A673 (cell line): Measurements from ENCODE around the gene TENT5C. TPM values are rescaled to one million over a fixed set of nuclear protein-coding genes. Genes with fewer than 3 reads are reported as not detected.

Experiments used
- BruUV-seq: library from RNA; stranded (reverse); fragments of 400-500 nt; replicated peaks from 2 replicates; lab custom pipeline; 2021; lab: Mats Ljungman, UMichigan
- CTCF ChIA-PET: fragments of 300-600 bp; sonication (Branson Sonifier 250); formaldehyde crosslinking; loops from one replicate; lab custom pipeline; 2022; ENCODE audit warnings: antibody characterized with exemption; lab: Charles Lee
- POLR2A ChIA-PET: fragments of 300-600 bp; sonication (Branson Sonifier 250); formaldehyde crosslinking; loops from one replicate; lab custom pipeline; 2022; ENCODE audit warnings: antibody characterized with exemption; ENCODE audit not compliant: low non-redundant PET; lab: Charles Lee
- DNase-seq: peaks from one replicate; pipeline ENCODE4 v3.0.0-alpha.2; 2015; ENCODE audit warnings: low spot score
- H3K27ac ChIP-seq: fragments of 200-600 bp; sonication (generic); 2 replicates; pipeline ENCODE4 v1.5.1; 2016; ENCODE audit warnings: mixed run types, low read depth, mild to moderate bottlenecking, mixed read lengths, antibody characterized with exemption, low read length; ENCODE audit not compliant: poor library complexity, severe bottlenecking
- H3K27me3 ChIP-seq: fragments of 200-600 bp; sonication (generic); replicated peaks from 2 replicates; pipeline ENCODE4 v1.6.1; 2017; ENCODE audit warnings: mixed run types, low read depth, mild to moderate bottlenecking, mixed read lengths, antibody characterized with exemption, low read length; ENCODE audit not compliant: insufficient read depth, poor library complexity
- H3K36me3 ChIP-seq: fragments of 200-600 bp; sonication (generic); 2 replicates; pipeline ENCODE4 v1.6.1; 2016; ENCODE audit warnings: mixed run types, mild to moderate bottlenecking, mixed read lengths, antibody characterized with exemption, low read length; ENCODE audit not compliant: insufficient read depth, poor library complexity, severe bottlenecking
- H3K4me1 ChIP-seq: fragments of 200-600 bp; sonication (generic); 2 replicates; pipeline ENCODE4 v1.6.1; 2017; ENCODE audit warnings: mixed run types, mild to moderate bottlenecking, mixed read lengths, antibody characterized with exemption, low read length; ENCODE audit not compliant: insufficient read depth, poor library complexity, severe bottlenecking
- H3K4me3 ChIP-seq: fragments of 200-600 bp; sonication (generic); 2 replicates; pipeline ENCODE4 v1.5.1; 2016; ENCODE audit warnings: low read depth, mixed run types, mild to moderate bottlenecking, mixed read lengths, low read length; ENCODE audit not compliant: poor library complexity, severe bottlenecking
- H3K9me3 ChIP-seq: fragments of 200-600 bp; sonication (generic); 2 replicates; pipeline ENCODE4 v1.6.1; 2016; ENCODE audit warnings: mixed run types, low read depth, mild to moderate bottlenecking, mixed read lengths, antibody characterized with exemption, low read length; ENCODE audit not compliant: poor library complexity, severe bottlenecking
- CTCF ChIP-seq: fragments of 300-800, 200-600 bp; sonication (generic); conservative IDR thresholded peaks from 2 replicates; pipeline ENCODE4 v1.5.1; 2017; ENCODE audit warnings: low read depth, mild to moderate bottlenecking, antibody characterized with exemption, low read length, moderate library complexity, mixed read lengths
- EZH2 ChIP-seq: fragments of 200-600 bp; sonication (generic); IDR thresholded peaks from 2 replicates; pipeline ENCODE4 v1.6.1; 2017; ENCODE audit warnings: borderline replicate concordance, low read depth, mild to moderate bottlenecking, mixed read lengths, antibody characterized with exemption, low read length; ENCODE audit not compliant: poor library complexity, severe bottlenecking
- intact Hi-C: fragments of 100-400 bp; cut with micrococcal nuclease; formaldehyde crosslinking; loops from one replicate; pipeline ENCODE4 v1.10.0; 2022; ENCODE audit not compliant: unreplicated experiment
- total RNA-seq: library from RNA; stranded (reverse); gene quantifications from 2 replicates; pipeline ENCODE4 v1.2.3, GENCODE V29; 2021

Gene TENT5C
- total RNA-seq, 1 experiment from 2014 or later = 1.1 TPM

GRCh38 chr1:117586747-117587498, 18.9 kb upstream of the TENT5C start:
- no peak for TF ChIP-seq EZH2
- no peak for TF ChIP-seq CTCF
- Histone ChIP-seq H3K4me1 (no peaks in the 10 kb centered on the region), H3K27me3 (no peaks in the 10 kb centered on the region), H3K4me3 (no peak overlapping the region), H3K9me3 (no peaks in the 10 kb centered on the region), H3K27ac (no peak overlapping the region), H3K36me3 (no peaks in the 10 kb centered on the region)
- intact Hi-C loops = no loop called here
- DNase-seq = no peak
- POLR2A ChIA-PET = interaction anchor here (0.6 kb wide), 1 partner anchor 250 kb away, joined by 3 read pairs; no protein-coding TSS in a partner anchor
- CTCF ChIA-PET = no interaction called here
- no TSS peak for BruUV-seq

- Histone ChIP-seq H3K27ac (no peak overlapping the region), H3K36me3 (no peaks in the 10 kb centered on the region), H3K4me1 (no peaks in the 10 kb centered on the region), H3K9me3 (no peaks in the 10 kb centered on the region), H3K4me3 (no peak overlapping the region), H3K27me3 (no peaks in the 10 kb centered on the region)
- intact Hi-C loops = no loop called here
- ChIA-PET CTCF (no interaction called here), POLR2A (no interaction called here)
- no TSS peak for BruUV-seq
- no peak for DNase-seq
- TF ChIP-seq CTCF = no peak
- no peak for TF ChIP-seq EZH2
Observed at GRCh38 chr1:117587499-117588356, 18.1 kb upstream of the TENT5C start.

GRCh38 chr1:117589544-117589943, 16.3 kb upstream of the TENT5C start:
- Histone ChIP-seq H3K4me1 (no peaks in the 10 kb centered on the region), H3K4me3 (no peak overlapping the region), H3K36me3 (no peaks in the 10 kb centered on the region), H3K27me3 (no peaks in the 10 kb centered on the region), H3K9me3 (no peaks in the 10 kb centered on the region), H3K27ac (no peak overlapping the region)
- intact Hi-C loops = no loop called here
- no peak for DNase-seq
- no TSS peak for BruUV-seq
- TF ChIP-seq EZH2 (no peak), CTCF (no peak)
- CTCF ChIA-PET = interaction anchor here (0.5 kb wide), 1 partner anchor 11 kb away, joined by 9 read pairs; no protein-coding TSS in a partner anchor
- POLR2A ChIA-PET = no interaction called here
